Kidney (tissue), 14 donors: ENCODE results near the gene CSTB. TPM values are rescaled to one million over a fixed set of nuclear protein-coding genes. Genes with fewer than 3 reads are reported as not detected.

ENCODE experiments used
- DNase-seq, 5 donors: peaks; one replicate each; pipeline ENCODE4 v3.0.0-alpha.2; 2013 to 2020
- FAIRE-seq: peaks from 2 replicates; lab custom pipeline; 2012; peaks lifted over from hg19 to GRCh38; lab: Jason Lieb, UNC
- H3K27ac ChIP-seq, 2 donors: one replicate each; pipeline ENCODE4 v1.7.0; 2013; ENCODE audit warnings: low read depth in 2 of 2, low read length in 2 of 2, inconsistent platforms in 1 of 2
- H3K27me3 ChIP-seq: one replicate; pipeline ENCODE4 v1.7.1; 2013; ENCODE audit warnings: low read length, inconsistent platforms; ENCODE audit not compliant: control insufficient read depth, insufficient read depth
- H3K36me3 ChIP-seq, 3 donors: one replicate each; pipeline versions ENCODE4 v1.7.0 to v1.7.1; 2013; ENCODE audit warnings: low read length in 3 of 3, control low read depth in 1 of 3, inconsistent platforms in 1 of 3; ENCODE audit not compliant: insufficient read depth in 3 of 3, control insufficient read depth in 2 of 3
- H3K4me1 ChIP-seq, 3 donors: one replicate each; pipeline versions ENCODE4 v1.7.0 to v1.7.1; 2013; ENCODE audit warnings: low read length in 3 of 3, inconsistent platforms in 1 of 3, low read depth in 1 of 3; ENCODE audit not compliant: control insufficient read depth in 2 of 3, insufficient read depth in 2 of 3
- H3K4me3 ChIP-seq, 3 donors: one replicate each; pipeline versions ENCODE4 v1.7.0 to v1.8.1; 2013; ENCODE audit warnings: low read length in 3 of 3, control low read depth in 1 of 3, inconsistent platforms in 1 of 3
- H3K9ac ChIP-seq, 3 donors: one replicate each; pipeline versions ENCODE4 v1.7.0 to v1.7.1; 2013; ENCODE audit warnings: low read length in 3 of 3, control low read depth in 1 of 3, inconsistent platforms in 1 of 3
- H3K9me3 ChIP-seq, 3 donors: one replicate each; pipeline versions ENCODE4 v1.7.0 to v1.7.1; 2013; ENCODE audit warnings: low read length in 3 of 3, control low read depth in 1 of 3, inconsistent platforms in 1 of 3; ENCODE audit not compliant: control insufficient read depth in 2 of 3, insufficient read depth in 1 of 3
- CTCF ChIP-seq: IDR thresholded peaks from 3 replicates; pipeline ENCODE4 v1.5.1; 2012; ENCODE audit warnings: mild to moderate bottlenecking, moderate library complexity, borderline replicate concordance; ENCODE audit not compliant: insufficient read depth; ENCODE audit errors: extremely low read depth
- intact Hi-C: fragments of 100-400 bp; cut with DNase I; formaldehyde crosslinking; loops from one replicate; pipeline ENCODE4 v1.11.1; 2022
- polyA plus RNA-seq: library from polyadenylated mRNA; stranded (reverse); fragments of 350-450 nt; fragmentation: Illumina TruSeq; extraction: RNeasy Lipid Tissue Mini Kit (QIAGEN cat#74804); gene quantifications from one replicate; pipeline ENCODE4 v1.2.3, GENCODE V29; 2014; ENCODE audit warnings: low read depth, low replicate concordance; ENCODE audit not compliant: insufficient read depth
- total RNA-seq: library from RNA; stranded (reverse); fragmentation: NEBNext Ultra II Directional; extraction: Animal tissue kit (Norgen Biotek cat#: 25700); gene quantifications from one replicate; pipeline ENCODE4 v1.2.1, GENCODE V29; 2021
- donor health status: control.
- donor health status: control.
- donor health status: control.
- donor health status: control.
- donor health status: control.
- donor health status: DM: yes; HTN: yes; CAD: no.
- donor health status: Normal renal cell carcinoma (clear cell type).

Gene CSTB
- total and polyA plus RNA-seq, 2 donors from 2014 or later: 74.5 to 97.8 TPM

- H3K27me3 ChIP-seq: no peaks in the 10 kb centered on the region
- H3K9ac ChIP-seq: no peak overlapping the region
- peaks cover 0 to 2% (median 0%) of the 10 kb centered on the region in 3 donors for H3K9me3 ChIP-seq
- intact Hi-C loops: no loop called here
- H3K27ac ChIP-seq: no peak overlapping the region
- H3K4me1 ChIP-seq: peaks cover 0 to 15% (median 0%) of the 10 kb centered on the region in 3 donors
- H3K36me3 ChIP-seq: peaks cover 0 to 4% (median 3%) of the 10 kb centered on the region in 3 donors
- H3K4me3 ChIP-seq: no peak overlapping the region
- no peak for TF ChIP-seq CTCF
- FAIRE-seq (no peak), DNase-seq (no peak)
Measured at GRCh38 chr21:43771199-43771675, 4.9 kb downstream of the CSTB start.

GRCh38 chr21:43770066-43770655 lies 5.9 kb downstream of the CSTB start:
- intact Hi-C loops: no loop called here
- H3K36me3 ChIP-seq: peaks cover 0 to 4% (median 3%) of the 10 kb centered on the region in 3 donors
- no peak for TF ChIP-seq CTCF
- H3K4me3 ChIP-seq: no peak overlapping the region
- H3K9me3 ChIP-seq: peaks cover 0 to 2% (median 0%) of the 10 kb centered on the region in 3 donors
- H3K27ac ChIP-seq: no peak overlapping the region
- H3K27me3 ChIP-seq: no peaks in the 10 kb centered on the region
- peaks cover 0 to 13% (median 0%) of the 10 kb centered on the region in 3 donors for H3K4me1 ChIP-seq
- FAIRE-seq (no peak), DNase-seq (no peak)
- H3K9ac ChIP-seq: no peak overlapping the region

- H3K9me3 ChIP-seq: peaks cover 0 to 2% (median 0%) of the 10 kb centered on the region in 3 donors
- no peaks in the 10 kb centered on the region for H3K27me3 ChIP-seq
- no peak overlapping the region for H3K27ac ChIP-seq
- intact Hi-C loops: no loop called here
- DNase-seq (peak in 1 of 5 donors; percentile 37), FAIRE-seq (no peak)
- H3K9ac ChIP-seq: no peak overlapping the region
- H3K36me3 ChIP-seq: peaks cover 0 to 4% (median 3%) of the 10 kb centered on the region in 3 donors
- H3K4me1 ChIP-seq: peaks cover 0 to 11% (median 0%) of the 10 kb centered on the region in 3 donors
- H3K4me3 ChIP-seq: no peak overlapping the region
- TF ChIP-seq CTCF: no peak
Measured at GRCh38 chr21:43769325-43769958, 6.7 kb downstream of the CSTB start.
